Measurements from ENCODE around the gene DMD.

GRCh38 chrX:32644476-32645245, 566.7 kb downstream of the DMD start:
- TF ChIP-seq SMC3 (conservative IDR thresholded peaks at IDR 0.05; ENCODE audit: poor library complexity): no peak
- no peak for TF ChIP-seq REST (IDR thresholded peaks at IDR 0.05; ENCODE audit: borderline replicate concordance)
- TF ChIP-seq RAD21 (conservative IDR thresholded peaks at IDR 0.05): no peak
